ENCODE measurements around the gene DCX.

DCX gene

DNA sequence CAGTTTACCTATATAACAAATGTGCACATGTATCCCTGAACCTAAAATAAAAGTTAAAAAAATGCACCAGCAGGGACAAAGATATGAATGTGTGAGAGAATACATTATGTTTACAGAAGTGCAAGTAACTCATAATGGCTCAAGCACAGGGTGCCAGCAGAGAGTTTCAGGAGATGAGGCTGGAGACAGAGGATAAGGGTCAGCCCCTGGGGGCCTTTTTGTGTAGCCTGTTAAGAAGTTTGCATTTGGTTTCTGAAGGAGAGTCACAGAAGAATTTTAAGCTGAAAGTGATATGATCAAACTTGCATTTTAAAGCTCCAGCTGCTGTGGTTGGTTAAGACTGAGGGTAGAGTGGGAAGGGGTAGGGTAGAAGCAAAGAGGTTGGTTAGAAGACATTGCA lies 93.1 kb downstream of the DCX start:
- H3K4me1 ChIP-seq (ENCODE audit: low read length): no peaks in the 10 kb centered on the region
- H3K4me2 ChIP-seq (ENCODE audit: low read length): no peak overlapping the region
- H3K9ac ChIP-seq (ENCODE audit: low read length): no peak overlapping the region
- TF ChIP-seq, protein P1, sequence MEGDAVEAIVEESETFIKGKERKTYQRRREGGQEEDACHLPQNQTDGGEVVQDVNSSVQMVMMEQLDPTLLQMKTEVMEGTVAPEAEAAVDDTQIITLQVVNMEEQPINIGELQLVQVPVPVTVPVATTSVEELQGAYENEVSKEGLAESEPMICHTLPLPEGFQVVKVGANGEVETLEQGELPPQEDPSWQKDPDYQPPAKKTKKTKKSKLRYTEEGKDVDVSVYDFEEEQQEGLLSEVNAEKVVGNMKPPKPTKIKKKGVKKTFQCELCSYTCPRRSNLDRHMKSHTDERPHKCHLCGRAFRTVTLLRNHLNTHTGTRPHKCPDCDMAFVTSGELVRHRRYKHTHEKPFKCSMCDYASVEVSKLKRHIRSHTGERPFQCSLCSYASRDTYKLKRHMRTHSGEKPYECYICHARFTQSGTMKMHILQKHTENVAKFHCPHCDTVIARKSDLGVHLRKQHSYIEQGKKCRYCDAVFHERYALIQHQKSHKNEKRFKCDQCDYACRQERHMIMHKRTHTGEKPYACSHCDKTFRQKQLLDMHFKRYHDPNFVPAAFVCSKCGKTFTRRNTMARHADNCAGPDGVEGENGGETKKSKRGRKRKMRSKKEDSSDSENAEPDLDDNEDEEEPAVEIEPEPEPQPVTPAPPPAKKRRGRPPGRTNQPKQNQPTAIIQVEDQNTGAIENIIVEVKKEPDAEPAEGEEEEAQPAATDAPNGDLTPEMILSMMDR (IDR thresholded peaks at IDR 0.05; ENCODE audit: low read depth, low read length): no peak
- TF ChIP-seq EZH2phosphoT487 (IDR thresholded peaks at IDR 0.05; ENCODE audit: low read depth): no peak
- no peaks in the 10 kb centered on the region for H3K79me2 ChIP-seq (ENCODE audit: low read length)
- no peaks in the 10 kb centered on the region for H4K20me1 ChIP-seq (ENCODE audit: insufficient read depth, low read length)
- no peaks in the 10 kb centered on the region for H3K36me3 ChIP-seq (replicated peaks; ENCODE audit: low read depth, low read length)
- H3K27me3 ChIP-seq (ENCODE audit: low read depth, low read length): no peaks in the 10 kb centered on the region
- no peak overlapping the region for H3K4me3 ChIP-seq (ENCODE audit: low read length)
- H3K27ac ChIP-seq (ENCODE audit: low read length): no peak overlapping the region
- no peak overlapping the region for H2AFZ ChIP-seq (ENCODE audit: low read depth, low read length)
- H3K9me3 ChIP-seq (ENCODE audit: insufficient read depth, low read length): no peaks in the 10 kb centered on the region

DNA sequence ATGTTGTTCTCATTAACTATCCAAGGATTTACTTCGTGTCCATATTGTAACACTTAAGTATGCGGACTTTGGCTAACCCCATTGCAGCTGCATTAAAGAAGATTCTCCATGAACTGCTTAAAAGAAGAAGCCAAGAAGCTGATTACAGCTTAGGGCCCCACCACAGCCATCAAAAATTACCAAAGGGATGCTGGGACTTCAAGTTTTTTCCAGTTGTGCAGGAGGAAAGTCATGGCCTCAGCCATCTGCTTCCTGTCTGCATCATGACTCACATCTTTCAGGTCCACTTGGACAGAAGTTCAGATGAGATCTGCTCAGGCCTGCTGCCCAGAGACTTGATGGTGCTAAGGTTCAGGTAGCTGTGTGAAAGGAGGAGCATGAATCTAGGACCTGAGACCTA lies 102.9 kb downstream of the DCX start:
- H3K79me2 ChIP-seq (ENCODE audit: low read length): no peaks in the 10 kb centered on the region
- no peaks in the 10 kb centered on the region for H4K20me1 ChIP-seq (ENCODE audit: insufficient read depth, low read length)
- no peak overlapping the region for H3K4me2 ChIP-seq (ENCODE audit: low read length)
- H2AFZ ChIP-seq (ENCODE audit: low read depth, low read length): no peak overlapping the region
- H3K9me3 ChIP-seq (ENCODE audit: insufficient read depth, low read length): no peaks in the 10 kb centered on the region
- no peak overlapping the region for H3K9ac ChIP-seq (ENCODE audit: low read length)
- TF ChIP-seq EZH2phosphoT487 (IDR thresholded peaks at IDR 0.05; ENCODE audit: low read depth): no peak
- TF ChIP-seq, protein P1 (IDR thresholded peaks at IDR 0.05; ENCODE audit: low read depth, low read length): no peak
- H3K27me3 ChIP-seq (ENCODE audit: low read depth, low read length): no peaks in the 10 kb centered on the region
- H3K36me3 ChIP-seq (replicated peaks; ENCODE audit: low read depth, low read length): no peaks in the 10 kb centered on the region
- no peak overlapping the region for H3K27ac ChIP-seq (ENCODE audit: low read length)
- H3K4me3 ChIP-seq (ENCODE audit: low read length): no peak overlapping the region
- no peaks in the 10 kb centered on the region for H3K4me1 ChIP-seq (ENCODE audit: low read length)

DNA sequence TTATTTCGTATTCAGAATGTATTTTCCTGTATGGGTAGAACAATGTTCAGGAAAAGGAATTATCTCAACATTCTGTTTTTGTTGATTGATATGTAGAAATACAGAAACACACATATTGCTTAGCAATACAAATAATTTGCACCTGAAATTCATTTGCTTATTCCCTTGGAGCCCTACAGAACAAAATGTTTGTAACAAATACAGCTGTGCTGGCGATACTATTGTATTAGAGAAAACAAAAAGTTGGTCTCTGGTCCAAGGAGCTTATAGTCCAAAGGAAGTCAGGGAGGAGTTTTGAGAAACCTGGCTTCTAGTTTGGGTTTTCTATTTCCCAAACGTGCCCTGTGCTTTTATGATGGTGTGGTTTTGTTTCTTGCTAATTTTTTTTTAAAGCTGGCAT lies 104.0 kb downstream of the DCX start:
- TF ChIP-seq, protein P1 (IDR thresholded peaks at IDR 0.05; ENCODE audit: low read depth, low read length): no peak
- TF ChIP-seq EZH2phosphoT487 (IDR thresholded peaks at IDR 0.05; ENCODE audit: low read depth): no peak
- Histone ChIP-seq H2AFZ (ENCODE audit: low read depth, low read length) (no peak overlapping the region), H3K27me3 (ENCODE audit: low read depth, low read length) (no peaks in the 10 kb centered on the region), H3K9me3 (ENCODE audit: insufficient read depth, low read length) (no peaks in the 10 kb centered on the region), H3K9ac (ENCODE audit: low read length) (no peak overlapping the region), H3K27ac (ENCODE audit: low read length) (no peak overlapping the region), H4K20me1 (ENCODE audit: insufficient read depth, low read length) (no peaks in the 10 kb centered on the region), H3K79me2 (ENCODE audit: low read length) (no peaks in the 10 kb centered on the region), H3K4me2 (ENCODE audit: low read length) (no peak overlapping the region), H3K4me1 (ENCODE audit: low read length) (no peaks in the 10 kb centered on the region), H3K4me3 (ENCODE audit: low read length) (no peak overlapping the region), H3K36me3 (replicated peaks; ENCODE audit: low read depth, low read length) (no peaks in the 10 kb centered on the region)

DNA sequence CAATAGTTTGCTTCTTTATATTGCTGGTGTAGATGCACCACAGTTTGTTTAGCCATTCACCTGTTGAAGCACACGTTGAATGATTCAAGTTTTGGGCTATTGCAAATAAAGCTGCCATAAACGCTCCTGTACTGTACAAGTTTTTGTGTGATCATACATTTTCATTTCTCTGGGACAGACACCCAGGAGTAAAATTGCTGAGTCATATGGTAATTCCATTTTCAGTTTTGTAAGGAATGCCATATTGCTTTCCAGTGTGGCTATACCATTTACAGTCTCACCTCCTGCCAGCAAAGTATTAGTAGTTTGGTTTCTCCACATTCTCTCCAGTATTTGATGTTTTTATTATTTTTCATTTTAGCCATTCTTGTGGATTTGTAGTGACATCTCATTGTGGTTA lies 109.7 kb downstream of the DCX start:
- H3K27me3 ChIP-seq (ENCODE audit: low read depth, low read length): no peaks in the 10 kb centered on the region
- H3K4me2 ChIP-seq (ENCODE audit: low read length): no peak overlapping the region
- no peaks in the 10 kb centered on the region for H4K20me1 ChIP-seq (ENCODE audit: insufficient read depth, low read length)
- no peak overlapping the region for H3K9ac ChIP-seq (ENCODE audit: low read length)
- H3K4me3 ChIP-seq (ENCODE audit: low read length): no peak overlapping the region
- no peaks in the 10 kb centered on the region for H3K4me1 ChIP-seq (ENCODE audit: low read length)
- no peaks in the 10 kb centered on the region for H3K36me3 ChIP-seq (replicated peaks; ENCODE audit: low read depth, low read length)
- H3K27ac ChIP-seq (ENCODE audit: low read length): no peak overlapping the region
- H2AFZ ChIP-seq (ENCODE audit: low read depth, low read length): no peak overlapping the region
- H3K79me2 ChIP-seq (ENCODE audit: low read length): no peaks in the 10 kb centered on the region
- TF ChIP-seq, protein P1 (IDR thresholded peaks at IDR 0.05; ENCODE audit: low read depth, low read length): no peak
- no peak for TF ChIP-seq EZH2phosphoT487 (IDR thresholded peaks at IDR 0.05; ENCODE audit: low read depth)
- H3K9me3 ChIP-seq (ENCODE audit: insufficient read depth, low read length): no peaks in the 10 kb centered on the region
